Measurements from ENCODE around the gene SPOCK2. TPM values are rescaled to one million over a fixed set of nuclear protein-coding genes. Genes with fewer than 3 reads are reported as not detected.

The SPOCK2 gene
- total and polyA plus RNA-seq, 2 of the 13 experiments (the other 11 are each of a cell fraction or from before 2014, with no cell fraction given), result 8.6 to 30.6 TPM

DNA sequence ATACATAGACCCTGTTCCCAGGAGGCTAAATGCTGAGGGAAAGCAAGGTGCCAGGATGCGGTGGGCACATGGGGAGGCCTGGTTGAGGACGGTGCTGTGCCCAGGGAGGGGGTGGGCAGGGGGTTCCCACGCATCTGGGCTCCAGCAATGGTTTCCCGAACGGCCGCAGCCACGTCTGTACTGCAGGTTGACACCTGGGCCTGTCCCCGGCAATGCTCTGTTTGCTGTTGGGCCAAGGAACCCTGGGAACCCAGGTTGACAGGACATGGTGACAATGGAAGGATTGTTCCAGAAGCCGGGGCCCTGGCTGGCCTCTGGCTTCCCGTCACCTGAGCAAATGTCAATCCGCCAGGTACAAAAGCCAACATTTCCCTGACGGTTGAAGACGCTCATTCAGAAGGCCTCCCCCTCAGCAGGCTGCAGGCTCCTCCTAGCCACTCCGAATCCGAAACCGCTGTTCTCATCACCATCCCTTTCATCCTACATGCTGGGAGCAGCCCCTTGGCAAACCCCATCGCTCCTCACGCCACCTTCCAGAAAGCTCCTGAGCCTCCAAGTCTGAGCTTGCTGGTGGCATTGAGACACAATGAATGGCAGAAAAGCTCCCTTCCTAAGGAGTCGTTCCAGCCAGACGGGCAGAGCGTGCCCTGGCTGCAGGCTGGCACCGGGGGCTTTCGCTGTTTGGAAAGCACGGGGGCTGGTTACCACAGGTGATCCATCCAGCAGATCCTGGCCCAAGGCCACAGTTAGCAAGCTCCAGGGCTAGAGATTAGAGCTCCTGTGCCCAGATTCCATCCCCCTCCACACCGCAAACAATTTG, 31.2 kb downstream of the SPOCK2 start (continued):
- TF ChIP-seq EP300 (IDR thresholded peaks at IDR 0.05; ENCODE audit: low read depth in 2 of 2, low read length in 2 of 2) (peak; percentile 37 to 63; a peak in 1 of 4 replicates), EP300 (CRISPR knock-in tag; IDR thresholded peaks at IDR 0.05; ENCODE audit: borderline replicate concordance) (peak; percentile 58; the same call in 1 of the 2 replicates), ATRX (CRISPR knock-in tag; IDR thresholded peaks at IDR 0.05; ENCODE audit: borderline replicate concordance) (no peak), CBX2 (IDR thresholded peaks at IDR 0.05; ENCODE audit: low read depth, low read length) (no peak), CBX2 (CRISPR knock-in tag; IDR thresholded peaks at IDR 0.05; ENCODE audit: low read depth) (no peak), ZEB1 (IDR thresholded peaks at IDR 0.05; ENCODE audit: insufficient replicate concordance, low read depth) (peak; percentile 97), ARID5B (CRISPR knock-in tag; IDR thresholded peaks at IDR 0.05) (peak; percentile 63), ZFYVE20 (CRISPR knock-in tag; IDR thresholded peaks at IDR 0.05; ENCODE audit: borderline replicate concordance, low read depth) (no peak), KDM5B (CRISPR knock-in tag; IDR thresholded peaks at IDR 0.05; ENCODE audit: borderline replicate concordance) (0 out of 2 replicates have a peak, but pooled peaks have one; percentile 20), JUNB (CRISPR knock-in tag; IDR thresholded peaks at IDR 0.05; ENCODE audit: borderline replicate concordance) (no peak), ZNF180 (CRISPR knock-in tag; IDR thresholded peaks at IDR 0.05; ENCODE audit: borderline replicate concordance, low read depth) (no peak), ZNF550 (CRISPR knock-in tag; IDR thresholded peaks at IDR 0.05; ENCODE audit: borderline replicate concordance) (no peak), NR1H2 (CRISPR knock-in tag; IDR thresholded peaks at IDR 0.05; ENCODE audit: borderline replicate concordance, low read depth) (no peak), AHR (CRISPR knock-in tag; IDR thresholded peaks at IDR 0.05) (no peak)
- TF ChIP-seq, protein P1, sequence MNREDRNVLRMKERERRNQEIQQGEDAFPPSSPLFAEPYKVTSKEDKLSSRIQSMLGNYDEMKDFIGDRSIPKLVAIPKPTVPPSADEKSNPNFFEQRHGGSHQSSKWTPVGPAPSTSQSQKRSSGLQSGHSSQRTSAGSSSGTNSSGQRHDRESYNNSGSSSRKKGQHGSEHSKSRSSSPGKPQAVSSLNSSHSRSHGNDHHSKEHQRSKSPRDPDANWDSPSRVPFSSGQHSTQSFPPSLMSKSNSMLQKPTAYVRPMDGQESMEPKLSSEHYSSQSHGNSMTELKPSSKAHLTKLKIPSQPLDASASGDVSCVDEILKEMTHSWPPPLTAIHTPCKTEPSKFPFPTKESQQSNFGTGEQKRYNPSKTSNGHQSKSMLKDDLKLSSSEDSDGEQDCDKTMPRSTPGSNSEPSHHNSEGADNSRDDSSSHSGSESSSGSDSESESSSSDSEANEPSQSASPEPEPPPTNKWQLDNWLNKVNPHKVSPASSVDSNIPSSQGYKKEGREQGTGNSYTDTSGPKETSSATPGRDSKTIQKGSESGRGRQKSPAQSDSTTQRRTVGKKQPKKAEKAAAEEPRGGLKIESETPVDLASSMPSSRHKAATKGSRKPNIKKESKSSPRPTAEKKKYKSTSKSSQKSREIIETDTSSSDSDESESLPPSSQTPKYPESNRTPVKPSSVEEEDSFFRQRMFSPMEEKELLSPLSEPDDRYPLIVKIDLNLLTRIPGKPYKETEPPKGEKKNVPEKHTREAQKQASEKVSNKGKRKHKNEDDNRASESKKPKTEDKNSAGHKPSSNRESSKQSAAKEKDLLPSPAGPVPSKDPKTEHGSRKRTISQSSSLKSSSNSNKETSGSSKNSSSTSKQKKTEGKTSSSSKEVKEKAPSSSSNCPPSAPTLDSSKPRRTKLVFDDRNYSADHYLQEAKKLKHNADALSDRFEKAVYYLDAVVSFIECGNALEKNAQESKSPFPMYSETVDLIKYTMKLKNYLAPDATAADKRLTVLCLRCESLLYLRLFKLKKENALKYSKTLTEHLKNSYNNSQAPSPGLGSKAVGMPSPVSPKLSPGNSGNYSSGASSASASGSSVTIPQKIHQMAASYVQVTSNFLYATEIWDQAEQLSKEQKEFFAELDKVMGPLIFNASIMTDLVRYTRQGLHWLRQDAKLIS (CRISPR knock-in tag; IDR thresholded peaks at IDR 0.05), result no peak
- TF ChIP-seq, protein P2, sequence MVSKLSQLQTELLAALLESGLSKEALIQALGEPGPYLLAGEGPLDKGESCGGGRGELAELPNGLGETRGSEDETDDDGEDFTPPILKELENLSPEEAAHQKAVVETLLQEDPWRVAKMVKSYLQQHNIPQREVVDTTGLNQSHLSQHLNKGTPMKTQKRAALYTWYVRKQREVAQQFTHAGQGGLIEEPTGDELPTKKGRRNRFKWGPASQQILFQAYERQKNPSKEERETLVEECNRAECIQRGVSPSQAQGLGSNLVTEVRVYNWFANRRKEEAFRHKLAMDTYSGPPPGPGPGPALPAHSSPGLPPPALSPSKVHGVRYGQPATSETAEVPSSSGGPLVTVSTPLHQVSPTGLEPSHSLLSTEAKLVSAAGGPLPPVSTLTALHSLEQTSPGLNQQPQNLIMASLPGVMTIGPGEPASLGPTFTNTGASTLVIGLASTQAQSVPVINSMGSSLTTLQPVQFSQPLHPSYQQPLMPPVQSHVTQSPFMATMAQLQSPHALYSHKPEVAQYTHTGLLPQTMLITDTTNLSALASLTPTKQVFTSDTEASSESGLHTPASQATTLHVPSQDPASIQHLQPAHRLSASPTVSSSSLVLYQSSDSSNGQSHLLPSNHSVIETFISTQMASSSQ (IDR thresholded peaks at IDR 0.05; ENCODE audit: low read depth), result no peak
- TF ChIP-seq, protein P2 (CRISPR knock-in tag; IDR thresholded peaks at IDR 0.05; ENCODE audit: borderline replicate concordance), result peak; percentile 23; the same call in 1 of the 2 replicates

Data from HepG2 (cell line).